ENCODE measurements around the gene GPR158. TPM values are rescaled to one million over a fixed set of nuclear protein-coding genes. Genes with fewer than 3 reads are reported as not detected.

The GPR158 gene
- total RNA-seq, 1 experiment from 2014 or later, result not detected

DNA sequence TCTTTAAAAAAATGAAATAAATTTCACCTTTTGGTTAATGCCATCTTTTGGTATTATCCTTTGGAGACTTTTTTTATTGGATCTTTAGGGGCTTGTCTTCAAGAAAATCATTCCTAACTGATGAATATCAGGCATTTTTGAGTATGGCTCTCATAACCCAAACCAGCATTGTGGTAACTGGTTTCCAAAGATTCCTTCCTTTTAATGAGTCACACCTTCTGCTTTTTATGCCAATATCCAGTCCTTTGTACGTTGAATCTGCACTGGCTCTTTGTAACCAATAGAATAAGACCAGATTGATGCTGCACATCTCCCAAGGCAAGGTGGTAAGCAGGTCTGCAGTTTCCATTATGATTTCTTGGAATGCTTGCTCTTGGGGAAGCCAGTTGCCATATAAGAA is 89.1 kb downstream of the GPR158 start:
- ChIA-PET CTCF (no interaction called here), POLR2A (ENCODE audit: unreplicated experiment) (no interaction called here)
- Histone ChIP-seq H3K9me2 (replicated peaks; ENCODE audit: low read length) (no peaks in the 10 kb centered on the region), H3K4me1 (ENCODE audit: insufficient read depth, low read length) (no peaks in the 10 kb centered on the region), H3K4me2 (ENCODE audit: low read length) (no peak overlapping the region), H3K9me3 (ENCODE audit: low read length) (no peaks in the 10 kb centered on the region), H3K27me3 (ENCODE audit: low read length) (no peaks in the 10 kb centered on the region), H3K27ac (ENCODE audit: low read length) (no peak overlapping the region), H3F3A (ENCODE audit: low read length, unreplicated experiment) (no peaks in the 10 kb centered on the region), H3K9ac (ENCODE audit: low read length) (no peak overlapping the region), H3K36me3 (ENCODE audit: low read depth, low read length) (no peaks in the 10 kb centered on the region), H3K79me2 (ENCODE audit: low read length) (no peaks in the 10 kb centered on the region), H4K20me1 (ENCODE audit: low read length) (no peaks in the 10 kb centered on the region), H3K4me3 (ENCODE audit: low read length) (no peak overlapping the region), H2AFZ (ENCODE audit: low read length) (no peak overlapping the region)
- TF ChIP-seq EZH2phosphoT487 (IDR thresholded peaks at IDR 0.05; ENCODE audit: borderline replicate concordance, low read length), result no peak
- TF ChIP-seq EZH2 (IDR thresholded peaks at IDR 0.05; ENCODE audit: low read length, unreplicated experiment), result no peak
- TF ChIP-seq, protein P1, sequence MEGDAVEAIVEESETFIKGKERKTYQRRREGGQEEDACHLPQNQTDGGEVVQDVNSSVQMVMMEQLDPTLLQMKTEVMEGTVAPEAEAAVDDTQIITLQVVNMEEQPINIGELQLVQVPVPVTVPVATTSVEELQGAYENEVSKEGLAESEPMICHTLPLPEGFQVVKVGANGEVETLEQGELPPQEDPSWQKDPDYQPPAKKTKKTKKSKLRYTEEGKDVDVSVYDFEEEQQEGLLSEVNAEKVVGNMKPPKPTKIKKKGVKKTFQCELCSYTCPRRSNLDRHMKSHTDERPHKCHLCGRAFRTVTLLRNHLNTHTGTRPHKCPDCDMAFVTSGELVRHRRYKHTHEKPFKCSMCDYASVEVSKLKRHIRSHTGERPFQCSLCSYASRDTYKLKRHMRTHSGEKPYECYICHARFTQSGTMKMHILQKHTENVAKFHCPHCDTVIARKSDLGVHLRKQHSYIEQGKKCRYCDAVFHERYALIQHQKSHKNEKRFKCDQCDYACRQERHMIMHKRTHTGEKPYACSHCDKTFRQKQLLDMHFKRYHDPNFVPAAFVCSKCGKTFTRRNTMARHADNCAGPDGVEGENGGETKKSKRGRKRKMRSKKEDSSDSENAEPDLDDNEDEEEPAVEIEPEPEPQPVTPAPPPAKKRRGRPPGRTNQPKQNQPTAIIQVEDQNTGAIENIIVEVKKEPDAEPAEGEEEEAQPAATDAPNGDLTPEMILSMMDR (conservative IDR thresholded peaks at IDR 0.05; ENCODE audit: low read depth, low read length), result no peak
- ATAC-seq (no peak), DNase-seq (no peak)
- intact Hi-C loops (cut with micrococcal nuclease), result no loop called here
- BruUV-seq (replicated peaks), result no TSS peak

DNA sequence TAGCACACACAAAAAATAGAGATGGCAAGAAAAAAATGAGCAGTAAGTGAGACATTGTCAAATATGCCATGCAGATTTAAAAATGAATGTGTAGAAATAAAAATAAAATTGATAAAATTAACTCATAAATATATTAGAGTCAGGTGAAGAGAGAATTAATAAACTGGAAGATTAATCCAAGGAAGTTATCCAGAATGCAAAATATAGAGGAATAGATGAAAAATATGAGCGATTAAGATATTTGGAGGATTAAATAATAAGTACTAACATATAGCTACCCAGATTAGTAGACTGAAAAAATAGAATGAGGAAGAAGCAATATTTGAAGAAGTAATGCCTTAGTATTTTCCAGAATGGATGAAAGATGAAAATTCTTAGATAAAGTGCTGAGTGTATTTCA is 103.4 kb downstream of the GPR158 start:
- no peak for TF ChIP-seq EZH2 (IDR thresholded peaks at IDR 0.05; ENCODE audit: low read length, unreplicated experiment)
- no peak for TF ChIP-seq EZH2phosphoT487 (IDR thresholded peaks at IDR 0.05; ENCODE audit: borderline replicate concordance, low read length)
- TF ChIP-seq, protein P1 (conservative IDR thresholded peaks at IDR 0.05; ENCODE audit: low read depth, low read length), result no peak
- no peak overlapping the region for H3K9ac ChIP-seq (ENCODE audit: low read length)
- H3F3A ChIP-seq (ENCODE audit: low read length, unreplicated experiment), result no peaks in the 10 kb centered on the region
- no peak overlapping the region for H3K27ac ChIP-seq (ENCODE audit: low read length)
- ChIA-PET POLR2A (ENCODE audit: unreplicated experiment) (no interaction called here), CTCF (no interaction called here)
- BruUV-seq (replicated peaks), result no TSS peak
- H3K9me3 ChIP-seq (ENCODE audit: low read length), result no peaks in the 10 kb centered on the region
- no peaks in the 10 kb centered on the region for H3K27me3 ChIP-seq (ENCODE audit: low read length)
- no peak overlapping the region for H3K4me3 ChIP-seq (ENCODE audit: low read length)
- no peak overlapping the region for H3K4me2 ChIP-seq (ENCODE audit: low read length)
- no peak overlapping the region for H2AFZ ChIP-seq (ENCODE audit: low read length)
- no peaks in the 10 kb centered on the region for H3K4me1 ChIP-seq (ENCODE audit: insufficient read depth, low read length)
- H3K36me3 ChIP-seq (ENCODE audit: low read depth, low read length), result no peaks in the 10 kb centered on the region
- no peaks in the 10 kb centered on the region for H4K20me1 ChIP-seq (ENCODE audit: low read length)
- no peak for DNase-seq
- no peaks in the 10 kb centered on the region for H3K79me2 ChIP-seq (ENCODE audit: low read length)
- no peak for ATAC-seq
- H3K9me2 ChIP-seq (replicated peaks; ENCODE audit: low read length), result no peaks in the 10 kb centered on the region
- intact Hi-C loops (cut with micrococcal nuclease), result no loop called here

- Histone ChIP-seq H4K20me1 (ENCODE audit: low read length) (no peaks in the 10 kb centered on the region), H3K9ac (ENCODE audit: low read length) (no peak overlapping the region), H2AFZ (ENCODE audit: low read length) (no peak overlapping the region), H3F3A (ENCODE audit: low read length, unreplicated experiment) (no peaks in the 10 kb centered on the region), H3K27ac (ENCODE audit: low read length) (no peak overlapping the region), H3K4me3 (ENCODE audit: low read length) (no peak overlapping the region), H3K9me2 (replicated peaks; ENCODE audit: low read length) (no peaks in the 10 kb centered on the region), H3K4me1 (ENCODE audit: insufficient read depth, low read length) (no peaks in the 10 kb centered on the region), H3K4me2 (ENCODE audit: low read length) (no peak overlapping the region), H3K36me3 (ENCODE audit: low read depth, low read length) (no peaks in the 10 kb centered on the region), H3K79me2 (ENCODE audit: low read length) (no peaks in the 10 kb centered on the region), H3K27me3 (ENCODE audit: low read length) (no peaks in the 10 kb centered on the region), H3K9me3 (ENCODE audit: low read length) (no peaks in the 10 kb centered on the region)
- no TSS peak for BruUV-seq (replicated peaks)
- DNase-seq (no peak), ATAC-seq (no peak)
- intact Hi-C loops (cut with micrococcal nuclease), result no loop called here
- TF ChIP-seq EZH2 (IDR thresholded peaks at IDR 0.05; ENCODE audit: low read length, unreplicated experiment), result no peak
- TF ChIP-seq, protein P1 (conservative IDR thresholded peaks at IDR 0.05; ENCODE audit: low read depth, low read length), result no peak
- TF ChIP-seq EZH2phosphoT487 (IDR thresholded peaks at IDR 0.05; ENCODE audit: borderline replicate concordance, low read length), result no peak
- POLR2A ChIA-PET (ENCODE audit: unreplicated experiment), result no interaction called here
- CTCF ChIA-PET, result no interaction called here
Observed at GRCh38 chr10:25280076-25280475, 105.3 kb downstream of the GPR158 start.

Data from PC-3 (cell line).